H1 (cell line): ENCODE data around the gene AQP2.

Experiments used
- BCL11A ChIP-seq, 2 experiments: IDR thresholded peaks; one replicate each; pipeline ENCODE4 v1.6.1; 2011; ENCODE audit warnings: low read depth in 2 of 2, low read length in 2 of 2, mild to moderate bottlenecking in 2 of 2
- SIX5 ChIP-seq: IDR thresholded peaks from 2 replicates; pipeline ENCODE4 v1.6.1; 2011; ENCODE audit warnings: mild to moderate bottlenecking, low read depth, low read length

DNA sequence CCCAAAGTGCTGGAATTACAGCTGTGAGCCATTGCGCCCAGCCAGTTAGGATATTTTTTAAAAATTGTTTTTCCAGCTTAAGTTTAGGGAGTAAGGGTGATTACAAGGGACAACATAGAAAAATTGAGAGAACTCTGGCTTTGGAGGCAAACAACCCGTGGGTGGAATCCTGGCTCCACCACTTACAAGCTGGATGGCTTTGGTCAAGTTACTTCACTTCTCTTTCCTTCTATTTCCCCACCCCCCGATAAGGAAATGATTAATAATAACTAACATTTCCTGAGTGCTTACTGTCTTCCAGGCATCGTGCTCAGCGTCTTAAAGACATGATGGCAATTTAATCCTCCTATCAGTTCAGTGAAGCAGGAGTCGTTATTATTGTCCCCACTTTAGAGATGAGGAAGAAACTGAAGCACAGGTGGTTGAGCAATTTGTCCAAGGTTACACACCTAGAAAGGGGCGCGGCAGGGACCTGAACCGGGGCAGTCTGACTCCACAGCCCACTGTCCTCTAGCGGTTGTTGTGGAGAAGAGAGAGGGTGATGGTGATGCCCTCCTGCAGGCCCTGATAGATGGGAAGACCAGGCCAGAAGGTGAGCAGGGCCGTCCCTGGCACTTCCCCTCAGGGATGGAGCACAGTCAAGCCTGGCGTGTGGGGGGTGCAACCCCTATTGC lies 30.2 kb upstream of the AQP2 start:
- TF ChIP-seq SIX5: no peak
- no peak for TF ChIP-seq BCL11A (IDR thresholded peaks at IDR 0.05; ENCODE audit: low read depth in 2 of 2, low read length in 2 of 2)
